Fibroblast of pulmonary artery (primary cell): ENCODE results near the gene ZNF467.

Experiments
- DNase-seq: peaks from one replicate; pipeline ENCODE4 v3.0.0-alpha.2; 2010; ENCODE audit warnings: low read depth
- H3K4me3 ChIP-seq: replicated peaks from 2 replicates; pipeline ENCODE4 v1.5.1; 2011; ENCODE audit warnings: low read depth, mild to moderate bottlenecking, control low read depth, low read length, moderate library complexity
- CTCF ChIP-seq: IDR thresholded peaks from 2 replicates; pipeline ENCODE4 v1.5.1; 2011; ENCODE audit warnings: mild to moderate bottlenecking, control low read depth, low read length, inconsistent platforms; ENCODE audit errors: missing control alignments

The ZNF467 gene

GRCh38 chr7:149722356-149722957 lies 50.9 kb downstream of the ZNF467 start:
- no peak for DNase-seq
- no peak for TF ChIP-seq CTCF

GRCh38 chr7:149721084-149721601 lies 52.2 kb downstream of the ZNF467 start:
- H3K4me3 ChIP-seq, result no peak overlapping the region
- DNase-seq, result no peak
- TF ChIP-seq CTCF, result no peak

More at GRCh38 chr7:149722356-149722957, 50.9 kb downstream of the ZNF467 start:
- no peak overlapping the region for H3K4me3 ChIP-seq

GRCh38 chr7:149720372-149721083 lies 52.9 kb downstream of the ZNF467 start:
- no peak for TF ChIP-seq CTCF
- no peak for DNase-seq
- no peak overlapping the region for H3K4me3 ChIP-seq

GRCh38 chr7:149719912-149720335 lies 53.5 kb downstream of the ZNF467 start:
- no peak overlapping the region for H3K4me3 ChIP-seq
- no peak for TF ChIP-seq CTCF
- DNase-seq, result no peak

- no peak for TF ChIP-seq CTCF
- H3K4me3 ChIP-seq, result no peak overlapping the region
- DNase-seq, result peak; percentile 70
Measured at GRCh38 chr7:149719050-149719899, 54.1 kb downstream of the ZNF467 start.

GRCh38 chr7:149718730-149719049 lies 54.7 kb downstream of the ZNF467 start:
- no peak for TF ChIP-seq CTCF
- no peak for DNase-seq
- H3K4me3 ChIP-seq, result no peak overlapping the region
